Left forelimb (tissue), 1 donor: Measurements from ENCODE around the gene RIMS4.
"Not testable (repeated sequence)": the region's sequence is repeated elsewhere in the genome, so short reads cannot be mapped to it uniquely, and the experiment has no call there.

Experiments
- DNase-seq: peaks from one replicate; pipeline ENCODE4 v3.0.0-alpha.2; 2018; ENCODE audit warnings: low spot score

Gene RIMS4

GRCh38 chr20:44795836-44796235 is 14.5 kb downstream of the RIMS4 start:
- DNase-seq = no peak

GRCh38 chr20:44792796-44793195 is 17.6 kb downstream of the RIMS4 start:
- DNase-seq = no peak

- no peak for DNase-seq
These were observed 19.5 kb downstream of the RIMS4 start for GRCh38 chr20:44790638-44791393.

GRCh38 chr20:44788706-44789456 is 21.5 kb downstream of the RIMS4 start:
- DNase-seq = no peak

GRCh38 chr20:44787299-44787698 is 23.0 kb downstream of the RIMS4 start:
- DNase-seq = no peak

- no peak for DNase-seq
These were observed 24.6 kb downstream of the RIMS4 start for GRCh38 chr20:44785768-44786167.

- DNase-seq = no peak
These were observed 25.7 kb downstream of the RIMS4 start for GRCh38 chr20:44784688-44785087.

- no peak for DNase-seq
These were observed 28.6 kb downstream of the RIMS4 start for GRCh38 chr20:44781791-44782190.

GRCh38 chr20:44781118-44781517 is 29.2 kb downstream of the RIMS4 start:
- DNase-seq = no peak

- DNase-seq = no peak
These were observed 30.1 kb downstream of the RIMS4 start for GRCh38 chr20:44780226-44780625.

GRCh38 chr20:44776980-44777379 is 33.4 kb downstream of the RIMS4 start:
- DNase-seq = no peak

- no peak for DNase-seq
These were observed 37.1 kb downstream of the RIMS4 start for GRCh38 chr20:44773070-44773829.

- DNase-seq = no peak
These were observed 37.7 kb downstream of the RIMS4 start for GRCh38 chr20:44772636-44773035.

GRCh38 chr20:44771172-44771535 is 39.2 kb downstream of the RIMS4 start:
- no peak for DNase-seq

- DNase-seq = no peak
These were observed 39.7 kb downstream of the RIMS4 start for GRCh38 chr20:44770484-44771171.

GRCh38 chr20:44769481-44769863 is 40.9 kb downstream of the RIMS4 start:
- no peak for DNase-seq

GRCh38 chr20:44768854-44769480 is 41.4 kb downstream of the RIMS4 start:
- DNase-seq = no peak

- DNase-seq = no peak
These were observed 42.1 kb downstream of the RIMS4 start for GRCh38 chr20:44768256-44768655.

GRCh38 chr20:44765701-44766347 is 44.5 kb downstream of the RIMS4 start:
- DNase-seq = no peak

GRCh38 chr20:44765091-44765490 is 45.3 kb downstream of the RIMS4 start:
- no peak for DNase-seq

GRCh38 chr20:44763798-44764197 is 46.5 kb downstream of the RIMS4 start:
- DNase-seq = not testable (repeated sequence)
